Uterus (tissue), 2 donors: Measurements from ENCODE around the gene AQP3.

Experiments used
- POLR2A ChIP-seq, 2 donors: fragments of 450-650 bp; IDR thresholded peaks; one replicate each; pipeline ENCODE4 v1.6.1; 2016; ENCODE audit warnings: antibody characterized with exemption in 2 of 2, mild to moderate bottlenecking in 1 of 2, moderate library complexity in 1 of 2
- TF ChIP-seq, protein P1 (sequence below), 4 experiments: fragments of 200-600 bp in 2 of 4; fragments of 450-650 bp in 2 of 4; sonication (generic) in 2 of 4; IDR thresholded peaks; one replicate each; pipeline ENCODE4 v1.5.1; 2016 to 2019; ENCODE audit warnings: antibody characterized with exemption in 4 of 4, mild to moderate bottlenecking in 2 of 4, moderate library complexity in 1 of 4

DNA sequence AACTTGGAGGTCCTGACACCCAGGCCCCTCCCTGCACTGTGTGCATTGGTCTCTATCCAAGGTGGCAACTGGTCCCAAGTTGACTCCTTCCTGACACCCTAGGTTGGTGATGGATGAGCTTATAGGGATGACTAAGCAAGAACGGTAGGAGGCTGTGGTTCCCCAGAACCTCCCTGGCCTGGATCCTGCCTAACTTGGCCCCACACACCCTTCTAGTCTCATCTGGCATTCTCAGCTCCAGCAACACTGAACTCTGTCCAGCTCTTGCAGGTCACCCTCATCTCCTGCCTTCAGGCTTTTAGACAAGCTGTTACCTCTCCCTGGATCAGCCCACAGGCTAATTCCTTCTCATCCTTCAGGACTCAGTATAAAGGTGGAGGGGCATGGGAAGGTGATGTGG lies 16.5 kb downstream of the AQP3 start:
- TF ChIP-seq, protein P1, sequence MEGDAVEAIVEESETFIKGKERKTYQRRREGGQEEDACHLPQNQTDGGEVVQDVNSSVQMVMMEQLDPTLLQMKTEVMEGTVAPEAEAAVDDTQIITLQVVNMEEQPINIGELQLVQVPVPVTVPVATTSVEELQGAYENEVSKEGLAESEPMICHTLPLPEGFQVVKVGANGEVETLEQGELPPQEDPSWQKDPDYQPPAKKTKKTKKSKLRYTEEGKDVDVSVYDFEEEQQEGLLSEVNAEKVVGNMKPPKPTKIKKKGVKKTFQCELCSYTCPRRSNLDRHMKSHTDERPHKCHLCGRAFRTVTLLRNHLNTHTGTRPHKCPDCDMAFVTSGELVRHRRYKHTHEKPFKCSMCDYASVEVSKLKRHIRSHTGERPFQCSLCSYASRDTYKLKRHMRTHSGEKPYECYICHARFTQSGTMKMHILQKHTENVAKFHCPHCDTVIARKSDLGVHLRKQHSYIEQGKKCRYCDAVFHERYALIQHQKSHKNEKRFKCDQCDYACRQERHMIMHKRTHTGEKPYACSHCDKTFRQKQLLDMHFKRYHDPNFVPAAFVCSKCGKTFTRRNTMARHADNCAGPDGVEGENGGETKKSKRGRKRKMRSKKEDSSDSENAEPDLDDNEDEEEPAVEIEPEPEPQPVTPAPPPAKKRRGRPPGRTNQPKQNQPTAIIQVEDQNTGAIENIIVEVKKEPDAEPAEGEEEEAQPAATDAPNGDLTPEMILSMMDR (IDR thresholded peaks at IDR 0.05): no peak
- TF ChIP-seq POLR2A (IDR thresholded peaks at IDR 0.05): no peak
